K562 (cell line): Measurements from ENCODE around the gene EFNA2.

ENCODE experiments used
- GABPA ChIP-seq: fragments of 200-800 bp; sonication (Bioruptor generic); conservative IDR thresholded peaks from 2 replicates; pipeline ENCODE4 v1.6.1; 2016; ENCODE audit warnings: low read depth, missing genetic modification characterization, missing compliant biosample characterization
- TCF7L2 ChIP-seq: fragments of 150-350 bp; IDR thresholded peaks from 2 replicates; pipeline ENCODE4 v1.6.1; 2016; ENCODE audit warnings: low read depth, mild to moderate bottlenecking, low read length, moderate library complexity
- TF ChIP-seq, protein P1 (sequence below), 2 experiments: fragments of 450-650 bp; conservative IDR thresholded peaks; 2 replicates each; pipeline ENCODE4 v1.6.1; 2017; ENCODE audit warnings: mild to moderate bottlenecking in 2 of 2, moderate library complexity in 2 of 2
- TF ChIP-seq, protein P2 (sequence below): sonication (generic); formaldehyde crosslinking; IDR thresholded peaks from 2 replicates; pipeline ENCODE4 v1.5.0; 2020; ENCODE audit warnings: missing genetic modification reagents
- TF ChIP-seq, protein P3 (sequence below): sonication (generic); formaldehyde crosslinking; IDR thresholded peaks from 2 replicates; pipeline ENCODE4 v1.8.1; 2023; ENCODE audit warnings: missing genetic modification reagents, mild to moderate bottlenecking, borderline replicate concordance

DNA sequence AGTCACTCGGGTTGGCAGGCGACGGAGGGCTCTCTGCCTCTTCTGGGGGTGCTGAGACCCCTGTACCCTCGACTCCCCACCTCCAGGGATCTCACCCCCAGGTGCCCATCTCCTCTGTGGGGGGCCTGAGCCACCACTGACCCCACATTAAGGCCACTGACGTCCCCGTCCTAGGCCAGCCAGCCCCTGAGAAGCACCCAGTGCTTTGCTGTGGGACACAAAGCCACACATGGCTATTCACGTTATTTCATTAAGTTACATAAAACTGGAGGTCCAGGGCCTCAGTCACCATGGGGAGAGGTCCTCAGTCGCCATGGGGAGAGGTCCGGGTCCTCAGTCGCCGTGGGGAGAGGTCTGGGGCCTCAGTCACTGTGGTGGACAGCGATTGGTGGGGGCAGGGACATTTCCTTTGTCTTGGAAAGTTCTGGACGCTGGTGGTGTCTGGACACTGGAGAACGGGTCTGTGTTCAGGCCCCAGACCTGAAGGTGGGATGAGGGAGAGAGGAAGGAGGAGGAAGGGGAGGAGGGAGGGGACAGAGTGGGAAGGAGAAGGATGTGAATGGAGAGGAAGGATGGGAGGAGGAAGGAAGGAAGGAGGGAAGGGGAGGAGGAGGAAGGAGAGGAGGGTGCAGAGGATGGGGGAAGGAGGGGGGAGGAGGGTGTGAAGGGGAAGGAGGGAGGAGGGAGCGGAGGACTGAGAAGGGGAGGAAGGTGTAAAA, 3.9 kb upstream of the EFNA2 start:
- TF ChIP-seq TCF7L2 (no peak), GABPA (tag) (no peak)
- TF ChIP-seq, protein P1, sequence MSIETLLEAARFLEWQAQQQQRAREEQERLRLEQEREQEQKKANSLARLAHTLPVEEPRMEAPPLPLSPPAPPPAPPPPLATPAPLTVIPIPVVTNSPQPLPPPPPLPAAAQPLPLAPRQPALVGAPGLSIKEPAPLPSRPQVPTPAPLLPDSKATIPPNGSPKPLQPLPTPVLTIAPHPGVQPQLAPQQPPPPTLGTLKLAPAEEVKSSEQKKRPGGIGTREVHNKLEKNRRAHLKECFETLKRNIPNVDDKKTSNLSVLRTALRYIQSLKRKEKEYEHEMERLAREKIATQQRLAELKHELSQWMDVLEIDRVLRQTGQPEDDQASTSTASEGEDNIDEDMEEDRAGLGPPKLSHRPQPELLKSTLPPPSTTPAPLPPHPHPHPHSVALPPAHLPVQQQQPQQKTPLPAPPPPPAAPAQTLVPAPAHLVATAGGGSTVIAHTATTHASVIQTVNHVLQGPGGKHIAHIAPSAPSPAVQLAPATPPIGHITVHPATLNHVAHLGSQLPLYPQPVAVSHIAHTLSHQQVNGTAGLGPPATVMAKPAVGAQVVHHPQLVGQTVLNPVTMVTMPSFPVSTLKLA (conservative IDR thresholded peaks at IDR 0.05): no peak
- TF ChIP-seq, protein P2, sequence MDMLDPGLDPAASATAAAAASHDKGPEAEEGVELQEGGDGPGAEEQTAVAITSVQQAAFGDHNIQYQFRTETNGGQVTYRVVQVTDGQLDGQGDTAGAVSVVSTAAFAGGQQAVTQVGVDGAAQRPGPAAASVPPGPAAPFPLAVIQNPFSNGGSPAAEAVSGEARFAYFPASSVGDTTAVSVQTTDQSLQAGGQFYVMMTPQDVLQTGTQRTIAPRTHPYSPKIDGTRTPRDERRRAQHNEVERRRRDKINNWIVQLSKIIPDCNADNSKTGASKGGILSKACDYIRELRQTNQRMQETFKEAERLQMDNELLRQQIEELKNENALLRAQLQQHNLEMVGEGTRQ: no peak
- TF ChIP-seq, protein P3, sequence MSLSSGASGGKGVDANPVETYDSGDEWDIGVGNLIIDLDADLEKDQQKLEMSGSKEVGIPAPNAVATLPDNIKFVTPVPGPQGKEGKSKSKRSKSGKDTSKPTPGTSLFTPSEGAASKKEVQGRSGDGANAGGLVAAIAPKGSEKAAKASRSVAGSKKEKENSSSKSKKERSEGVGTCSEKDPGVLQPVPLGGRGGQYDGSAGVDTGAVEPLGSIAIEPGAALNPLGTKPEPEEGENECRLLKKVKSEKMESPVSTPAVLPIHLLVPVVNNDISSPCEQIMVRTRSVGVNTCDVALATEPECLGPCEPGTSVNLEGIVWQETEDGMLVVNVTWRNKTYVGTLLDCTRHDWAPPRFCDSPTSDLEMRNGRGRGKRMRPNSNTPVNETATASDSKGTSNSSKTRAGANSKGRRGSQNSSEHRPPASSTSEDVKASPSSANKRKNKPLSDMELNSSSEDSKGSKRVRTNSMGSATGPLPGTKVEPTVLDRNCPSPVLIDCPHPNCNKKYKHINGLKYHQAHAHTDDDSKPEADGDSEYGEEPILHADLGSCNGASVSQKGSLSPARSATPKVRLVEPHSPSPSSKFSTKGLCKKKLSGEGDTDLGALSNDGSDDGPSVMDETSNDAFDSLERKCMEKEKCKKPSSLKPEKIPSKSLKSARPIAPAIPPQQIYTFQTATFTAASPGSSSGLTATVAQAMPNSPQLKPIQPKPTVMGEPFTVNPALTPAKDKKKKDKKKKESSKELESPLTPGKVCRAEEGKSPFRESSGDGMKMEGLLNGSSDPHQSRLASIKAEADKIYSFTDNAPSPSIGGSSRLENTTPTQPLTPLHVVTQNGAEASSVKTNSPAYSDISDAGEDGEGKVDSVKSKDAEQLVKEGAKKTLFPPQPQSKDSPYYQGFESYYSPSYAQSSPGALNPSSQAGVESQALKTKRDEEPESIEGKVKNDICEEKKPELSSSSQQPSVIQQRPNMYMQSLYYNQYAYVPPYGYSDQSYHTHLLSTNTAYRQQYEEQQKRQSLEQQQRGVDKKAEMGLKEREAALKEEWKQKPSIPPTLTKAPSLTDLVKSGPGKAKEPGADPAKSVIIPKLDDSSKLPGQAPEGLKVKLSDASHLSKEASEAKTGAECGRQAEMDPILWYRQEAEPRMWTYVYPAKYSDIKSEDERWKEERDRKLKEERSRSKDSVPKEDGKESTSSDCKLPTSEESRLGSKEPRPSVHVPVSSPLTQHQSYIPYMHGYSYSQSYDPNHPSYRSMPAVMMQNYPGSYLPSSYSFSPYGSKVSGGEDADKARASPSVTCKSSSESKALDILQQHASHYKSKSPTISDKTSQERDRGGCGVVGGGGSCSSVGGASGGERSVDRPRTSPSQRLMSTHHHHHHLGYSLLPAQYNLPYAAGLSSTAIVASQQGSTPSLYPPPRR (CRISPR knock-in tag): no peak
